MCF 10A (cell line): ENCODE data around the gene CD84. TPM values are rescaled to one million over a fixed set of nuclear protein-coding genes. Genes with fewer than 3 reads are reported as not detected.

Experiments
- BruUV-seq: library from RNA; stranded (reverse); fragments of 400-500 nt; replicated peaks from 2 replicates; lab custom pipeline; 2021; lab: Mats Ljungman, UMichigan
- CTCF ChIA-PET: fragments of 300-600 bp; sonication (Branson Sonifier 250); formaldehyde crosslinking; extraction: SDS; loops from one replicate; lab custom pipeline; 2021; ENCODE audit warnings: antibody characterized with exemption, inconsistent platforms; lab: Yijun Ruan, JAX
- POLR2A ChIA-PET: fragments of 300-600, 350-650 bp; sonication (Branson Sonifier 250); formaldehyde crosslinking; extraction: SDS; loops from one replicate; lab custom pipeline; 2020; ENCODE audit warnings: antibody characterized with exemption, inconsistent platforms; lab: Yijun Ruan, JAX
- DNase-seq: peaks from one replicate; pipeline ENCODE4 v3.0.0-alpha.2; 2018; ENCODE audit not compliant: unreplicated experiment
- H3K27ac Mint-ChIP-seq: one replicate; pipeline ENCODE4 v1.8.0; 2022; ENCODE audit warnings: mild to moderate bottlenecking, low read depth, mixed read lengths; ENCODE audit not compliant: unreplicated experiment
- H3K27me3 Mint-ChIP-seq: one replicate; pipeline ENCODE4 v1.8.0; 2022; ENCODE audit warnings: mixed read lengths; ENCODE audit not compliant: insufficient read depth, unreplicated experiment
- H3K36me3 Mint-ChIP-seq: one replicate; pipeline ENCODE4 v1.8.0; 2022; ENCODE audit warnings: mild to moderate bottlenecking, moderate library complexity, mixed read lengths; ENCODE audit not compliant: insufficient read depth, unreplicated experiment
- H3K4me1 Mint-ChIP-seq: one replicate; pipeline ENCODE4 v1.8.0; 2022; ENCODE audit warnings: mixed read lengths; ENCODE audit not compliant: insufficient read depth, unreplicated experiment
- H3K4me3 Mint-ChIP-seq: one replicate; pipeline ENCODE4 v1.8.0; 2022; ENCODE audit warnings: mild to moderate bottlenecking, moderate library complexity, mixed read lengths; ENCODE audit not compliant: unreplicated experiment
- H3K9me3 Mint-ChIP-seq: one replicate; pipeline ENCODE4 v1.8.0; 2022; ENCODE audit warnings: mixed read lengths; ENCODE audit not compliant: unreplicated experiment
- intact Hi-C: fragments of 100-400 bp; cut with micrococcal nuclease; formaldehyde crosslinking; loops from 2 replicates; pipeline ENCODE4 v1.14.1; 2022
- total RNA-seq: library from RNA; stranded (reverse); gene quantifications from 2 replicates; pipeline ENCODE4 v1.2.3, GENCODE V29; 2022
- TF ChIP-seq, protein P1 (sequence below): fragments of 200-600 bp; IDR thresholded peaks from one replicate; pipeline ENCODE4 v1.8.0; 2022; ENCODE audit warnings: antibody characterized with exemption, mild to moderate bottlenecking; ENCODE audit not compliant: unreplicated experiment

The CD84 gene
- total RNA-seq, 1 experiment from 2014 or later, result not detected

GRCh38 chr1:160548960-160549664, 30.2 kb downstream of the CD84 start:
- Mint-ChIP-seq H3K36me3 (no peaks in the 10 kb centered on the region), H3K27ac (no peak overlapping the region), H3K27me3 (no peaks in the 10 kb centered on the region), H3K4me3 (no peak overlapping the region), H3K9me3 (no peaks in the 10 kb centered on the region), H3K4me1 (no peaks in the 10 kb centered on the region)
- POLR2A ChIA-PET, result no interaction called here
- TF ChIP-seq, protein P1, sequence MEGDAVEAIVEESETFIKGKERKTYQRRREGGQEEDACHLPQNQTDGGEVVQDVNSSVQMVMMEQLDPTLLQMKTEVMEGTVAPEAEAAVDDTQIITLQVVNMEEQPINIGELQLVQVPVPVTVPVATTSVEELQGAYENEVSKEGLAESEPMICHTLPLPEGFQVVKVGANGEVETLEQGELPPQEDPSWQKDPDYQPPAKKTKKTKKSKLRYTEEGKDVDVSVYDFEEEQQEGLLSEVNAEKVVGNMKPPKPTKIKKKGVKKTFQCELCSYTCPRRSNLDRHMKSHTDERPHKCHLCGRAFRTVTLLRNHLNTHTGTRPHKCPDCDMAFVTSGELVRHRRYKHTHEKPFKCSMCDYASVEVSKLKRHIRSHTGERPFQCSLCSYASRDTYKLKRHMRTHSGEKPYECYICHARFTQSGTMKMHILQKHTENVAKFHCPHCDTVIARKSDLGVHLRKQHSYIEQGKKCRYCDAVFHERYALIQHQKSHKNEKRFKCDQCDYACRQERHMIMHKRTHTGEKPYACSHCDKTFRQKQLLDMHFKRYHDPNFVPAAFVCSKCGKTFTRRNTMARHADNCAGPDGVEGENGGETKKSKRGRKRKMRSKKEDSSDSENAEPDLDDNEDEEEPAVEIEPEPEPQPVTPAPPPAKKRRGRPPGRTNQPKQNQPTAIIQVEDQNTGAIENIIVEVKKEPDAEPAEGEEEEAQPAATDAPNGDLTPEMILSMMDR, result no peak
- no peak for DNase-seq
- CTCF ChIA-PET, result no interaction called here
- no TSS peak for BruUV-seq
- intact Hi-C loops, result no loop called here

DNA sequence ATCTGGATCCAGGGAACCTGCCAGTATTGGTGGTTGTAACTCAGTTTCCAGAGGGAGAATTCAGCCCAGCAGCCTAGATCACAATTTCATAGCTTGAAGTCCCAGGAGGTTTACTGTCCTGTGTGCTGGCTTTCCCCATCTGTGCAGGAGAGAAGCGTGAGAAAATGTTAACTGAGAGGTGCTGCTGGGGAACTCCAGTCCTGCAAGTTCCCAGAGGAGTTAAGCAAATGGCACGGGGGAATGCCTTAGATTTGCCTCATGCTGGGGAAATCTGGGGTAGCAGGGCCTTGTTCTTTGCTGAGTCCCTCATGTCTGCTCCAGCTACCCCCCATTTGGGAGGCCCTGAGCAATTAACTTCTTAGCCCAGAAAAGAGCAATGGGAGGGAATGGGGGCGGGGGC, 31.1 kb downstream of the CD84 start:
- no TSS peak for BruUV-seq
- no peaks in the 10 kb centered on the region for H3K4me1 Mint-ChIP-seq
- intact Hi-C loops, result no loop called here
- H3K36me3 Mint-ChIP-seq, result no peaks in the 10 kb centered on the region
- ChIA-PET CTCF (interaction anchor here (0.6 kb wide), 1 partner anchor 12 kb away, joined by 5 read pairs; no protein-coding TSS in a partner anchor), POLR2A (no interaction called here)
- H3K4me3 Mint-ChIP-seq, result no peak overlapping the region
- H3K27me3 Mint-ChIP-seq, result no peaks in the 10 kb centered on the region
- no peak overlapping the region for H3K27ac Mint-ChIP-seq
- DNase-seq, result no peak
- no peaks in the 10 kb centered on the region for H3K9me3 Mint-ChIP-seq
- TF ChIP-seq, protein P1, result no peak

- Mint-ChIP-seq H3K27ac (no peak overlapping the region), H3K27me3 (no peaks in the 10 kb centered on the region), H3K4me1 (no peaks in the 10 kb centered on the region), H3K4me3 (no peak overlapping the region), H3K36me3 (no peaks in the 10 kb centered on the region), H3K9me3 (no peaks in the 10 kb centered on the region)
- TF ChIP-seq, protein P1, result no peak
- no TSS peak for BruUV-seq
- intact Hi-C loops, result no loop called here
- ChIA-PET POLR2A (no interaction called here), CTCF (no interaction called here)
- DNase-seq, result no peak
Measured at GRCh38 chr1:160547422-160547821, 31.9 kb downstream of the CD84 start.

DNA sequence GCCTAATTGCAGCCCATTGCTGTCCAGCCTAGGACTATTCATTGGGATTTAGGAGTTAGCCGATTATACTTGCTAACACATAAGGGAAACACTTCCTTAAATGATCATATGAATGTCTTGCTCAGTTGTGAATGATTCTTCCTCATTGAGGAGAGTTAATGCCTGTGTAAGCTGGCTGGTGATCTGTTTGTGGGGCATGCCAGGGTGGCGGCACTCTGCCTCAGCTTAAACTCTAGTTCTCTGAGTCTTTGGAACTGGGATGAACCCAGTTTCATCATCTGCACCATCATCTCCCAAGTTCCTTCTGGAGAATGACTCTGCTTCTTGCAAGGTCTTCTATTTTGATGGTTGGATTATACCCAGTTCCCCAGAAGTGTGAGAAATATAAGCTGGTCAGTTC, 32.4 kb downstream of the CD84 start:
- no peaks in the 10 kb centered on the region for H3K36me3 Mint-ChIP-seq
- TF ChIP-seq, protein P1, result no peak
- DNase-seq, result no peak
- intact Hi-C loops, result no loop called here
- no peak overlapping the region for H3K4me3 Mint-ChIP-seq
- no TSS peak for BruUV-seq
- POLR2A ChIA-PET, result no interaction called here
- no peak overlapping the region for H3K27ac Mint-ChIP-seq
- no peaks in the 10 kb centered on the region for H3K27me3 Mint-ChIP-seq
- H3K4me1 Mint-ChIP-seq, result no peaks in the 10 kb centered on the region
- CTCF ChIA-PET, result interaction anchor here (0.8 to 1.0 kb wide), 2 partner anchors 60 to 1377 kb away, joined by 3 read pairs; no protein-coding TSS in a partner anchor
- no peaks in the 10 kb centered on the region for H3K9me3 Mint-ChIP-seq
